ENCODE results near the gene ERI3. TPM values are rescaled to one million over a fixed set of nuclear protein-coding genes. Genes with fewer than 3 reads are reported as not detected.
A peak's percentile ranks its signal among the peaks of the same experiment; 100 is the strongest.

Gene ERI3
- 69.3 TPM for total RNA-seq

GRCh38 chr1:44354840-44355581 lies at the start of gene ERI3:
ERI3 (minus strand) TSS chr1:44355257; CDS start chr1:44355026, 231 bp downstream.
- Histone ChIP-seq H3K4me1 (peaks cover 8 to 14% of the 10 kb centered on the region in 2 donors), H3K27me3 (no peaks in the 10 kb centered on the region), H3K4me3 (peak within 1 kb of the TSS; percentile 95 to 98), H3K9me3 (no peaks in the 10 kb centered on the region), H3K27ac (peak within 1 kb of the TSS; percentile 68 to 90), H3K36me3 (no peaks in the 10 kb centered on the region)
- DNase-seq (ENCODE audit: low spot score in 2 of 2), result peak; percentile 96 to 99
- intact Hi-C loops (cut with DNase I), result loop anchor here (1.0 to 5.0 kb wide), 4 partner anchors 8 to 319 kb away; partner anchors contain the start of genes ARMH1, RNF220 and TMEM53
- TF ChIP-seq CTCF (IDR thresholded peaks at IDR 0.05), result no peak

GRCh38 chr1:44401256-44402228 lies 46.5 kb upstream of the ERI3 start:
- intact Hi-C loops (cut with DNase I), result no loop called here
- H3K4me1 ChIP-seq, result peaks cover 3 to 7% of the 10 kb centered on the region in 2 donors
- H3K36me3 ChIP-seq, result no peaks in the 10 kb centered on the region
- DNase-seq (ENCODE audit: low spot score in 2 of 2), result no peak
- H3K27me3 ChIP-seq, result peaks cover under 1% of the 10 kb centered on the region
- TF ChIP-seq CTCF (IDR thresholded peaks at IDR 0.05), result no peak
- no peak overlapping the region for H3K27ac ChIP-seq
- H3K4me3 ChIP-seq, result no peak overlapping the region
- no peaks in the 10 kb centered on the region for H3K9me3 ChIP-seq

GRCh38 chr1:44390277-44390676 lies 35.2 kb upstream of the ERI3 start:
- Histone ChIP-seq H3K4me3 (no peak overlapping the region), H3K27ac (no peak overlapping the region), H3K9me3 (no peaks in the 10 kb centered on the region), H3K27me3 (no peaks in the 10 kb centered on the region), H3K36me3 (no peaks in the 10 kb centered on the region), H3K4me1 (no peaks in the 10 kb centered on the region)
- no peak for DNase-seq (ENCODE audit: low spot score in 2 of 2)
- intact Hi-C loops (cut with DNase I), result no loop called here
- TF ChIP-seq CTCF (IDR thresholded peaks at IDR 0.05), result no peak

GRCh38 chr1:44389437-44389836 lies 34.4 kb upstream of the ERI3 start:
- DNase-seq (ENCODE audit: low spot score in 2 of 2), result no peak
- Histone ChIP-seq H3K9me3 (no peaks in the 10 kb centered on the region), H3K4me3 (no peak overlapping the region), H3K27me3 (no peaks in the 10 kb centered on the region), H3K27ac (no peak overlapping the region), H3K36me3 (no peaks in the 10 kb centered on the region), H3K4me1 (no peaks in the 10 kb centered on the region)
- TF ChIP-seq CTCF (IDR thresholded peaks at IDR 0.05), result no peak
- intact Hi-C loops (cut with DNase I), result no loop called here

- intact Hi-C loops (cut with DNase I), result no loop called here
- H3K27me3 ChIP-seq, result no peaks in the 10 kb centered on the region
- no peaks in the 10 kb centered on the region for H3K9me3 ChIP-seq
- no peak for DNase-seq (ENCODE audit: low spot score in 2 of 2)
- no peak overlapping the region for H3K4me3 ChIP-seq
- no peaks in the 10 kb centered on the region for H3K4me1 ChIP-seq
- H3K27ac ChIP-seq, result no peak overlapping the region
- TF ChIP-seq CTCF (IDR thresholded peaks at IDR 0.05), result no peak
- no peaks in the 10 kb centered on the region for H3K36me3 ChIP-seq
Measured at GRCh38 chr1:44388551-44388950, 33.5 kb upstream of the ERI3 start.
